K562 (cell line): ENCODE measurements around the gene GABBR1. TPM values are rescaled to one million over a fixed set of nuclear protein-coding genes. Genes with fewer than 3 reads are reported as not detected.

ENCODE experiments used
- BRD4 ChIP-seq: fragments of 200-600 bp; sonication (generic); IDR thresholded peaks from 2 replicates; pipeline ENCODE4 v1.6.1; 2017; ENCODE audit warnings: inconsistent platforms
- CBX3 ChIP-seq, 2 experiments: IDR thresholded peaks; 1 replicate in 1 of 2; 2 replicates in 1 of 2; pipeline ENCODE4 v1.6.1; 2012; ENCODE audit warnings: inconsistent platforms in 2 of 2, low read length in 2 of 2, borderline replicate concordance in 1 of 2, control low read depth in 1 of 2
- CCAR2 ChIP-seq: fragments of 200-400 bp; formaldehyde crosslinking; IDR thresholded peaks from 2 replicates; pipeline ENCODE4 v1.6.1; 2017; ENCODE audit warnings: mild to moderate bottlenecking, low read depth, low read length
- CHD4 ChIP-seq: fragments of 200-600 bp; sonication (generic); IDR thresholded peaks from 3 replicates; pipeline ENCODE4 v1.6.1; 2012; ENCODE audit warnings: low read depth, mild to moderate bottlenecking, mixed read lengths, low read length, inconsistent platforms; ENCODE audit not compliant: insufficient read depth, insufficient replicate concordance, poor library complexity, severe bottlenecking
- CREB5 ChIP-seq: fragments of 250-450 bp; sonication (Bioruptor Pico); IDR thresholded peaks from 2 replicates; pipeline ENCODE4 v1.5.0; 2020; ENCODE audit warnings: mild to moderate bottlenecking
- DACH1 ChIP-seq: fragments of 450-650 bp; IDR thresholded peaks from 2 replicates; pipeline ENCODE4 v1.6.1; 2018; ENCODE audit not compliant: partially characterized antibody
- ESRRA ChIP-seq: fragments of 450-650 bp; IDR thresholded peaks from 2 replicates; pipeline ENCODE4 v1.6.1; 2014; ENCODE audit warnings: low read depth, mild to moderate bottlenecking, moderate library complexity, borderline replicate concordance
- HIVEP1 ChIP-seq: fragments of 250-450 bp; sonication (Bioruptor Pico); IDR thresholded peaks from 2 replicates; pipeline ENCODE4 v1.4.0; 2020; ENCODE audit warnings: mild to moderate bottlenecking
- HLTF ChIP-seq: fragments of 450-650 bp; IDR thresholded peaks from 2 replicates; pipeline ENCODE4 v1.6.1; 2016
- KAT2B ChIP-seq: IDR thresholded peaks from one replicate; pipeline ENCODE4 v1.6.1; 2012; ENCODE audit warnings: low read depth, mild to moderate bottlenecking, control low read depth, inconsistent platforms, low read length, moderate library complexity
- KHSRP ChIP-seq: fragments of 450-650 bp; IDR thresholded peaks from 2 replicates; pipeline ENCODE4 v1.6.1; 2017
- MLX ChIP-seq, 2 experiments: fragments of 450-650 bp in 1 of 2; sonication (generic) in 1 of 2; formaldehyde crosslinking; conservative IDR thresholded peaks; 2 replicates each; pipeline versions ENCODE4 v1.4.0 to v1.8.1; 2020 to 2022; ENCODE audit warnings: mild to moderate bottlenecking in 1 of 2, missing genetic modification reagents in 1 of 2
- MYBL2 ChIP-seq, 2 experiments: fragments of 450-650 bp in 1 of 2; sonication (generic) in 1 of 2; formaldehyde crosslinking in 1 of 2; IDR thresholded peaks; 2 replicates each; pipeline versions ENCODE4 v1.6.1 to v1.8.1; 2017 to 2022; ENCODE audit warnings: borderline replicate concordance in 1 of 2, inconsistent platforms in 1 of 2, low read depth in 1 of 2, mild to moderate bottlenecking in 1 of 2, missing genetic modification reagents in 1 of 2, moderate library complexity in 1 of 2
- NFXL1 ChIP-seq: fragments of 450-650 bp; formaldehyde crosslinking; IDR thresholded peaks from 2 replicates; pipeline ENCODE4 v1.4.0; 2021; ENCODE audit warnings: mild to moderate bottlenecking
- POLR2AphosphoS5 ChIP-seq: IDR thresholded peaks from 2 replicates; pipeline ENCODE4 v1.6.1; 2011; ENCODE audit warnings: mild to moderate bottlenecking, low read depth, low read length, moderate library complexity; ENCODE audit not compliant: control insufficient read depth, insufficient read depth
- RAD51 ChIP-seq: fragments of 450-650 bp; IDR thresholded peaks from 2 replicates; pipeline ENCODE4 v1.7.1; 2016; ENCODE audit warnings: low read depth, mild to moderate bottlenecking, borderline replicate concordance
- TSC22D4 ChIP-seq: fragments of 450-650 bp; IDR thresholded peaks from 2 replicates; pipeline ENCODE4 v1.6.1; 2016; ENCODE audit warnings: missing genetic modification characterization, missing biosample characterization, control low read depth
- ZBTB17 ChIP-seq: fragments of 450-650 bp; formaldehyde crosslinking; IDR thresholded peaks from 2 replicates; pipeline ENCODE4 v1.4.0; 2020; ENCODE audit warnings: mild to moderate bottlenecking
- ZBTB8A ChIP-seq: fragments of 450-650 bp; IDR thresholded peaks from 2 replicates; pipeline ENCODE4 v1.6.1; 2018; ENCODE audit warnings: mild to moderate bottlenecking, moderate library complexity; ENCODE audit not compliant: partially characterized antibody
- ZNF143 ChIP-seq: sonication (generic); formaldehyde crosslinking; IDR thresholded peaks from 2 replicates; pipeline ENCODE4 v1.9.0; 2022; ENCODE audit warnings: mild to moderate bottlenecking, missing genetic modification reagents
- ZNF785 ChIP-seq: fragments of 250-450 bp; sonication (Bioruptor Pico); IDR thresholded peaks from 2 replicates; pipeline ENCODE4 v1.4.0; 2020; ENCODE audit warnings: mild to moderate bottlenecking
- polyA plus RNA-seq, 8 experiments: library from polyadenylated mRNA; depleted of rRNA in 4 of 8; stranded (reverse) in 5 of 8; unstranded in 3 of 8; fragments of >200 nt; fragmentation: Nextera tagmentation in 2 of 8; fragmentation: Illumina TruSeq in 1 of 8; extraction: Ambion mirVana in 2 of 8; extraction: Trizol in 1 of 8; gene quantifications; 2 replicates each; pipeline versions ENCODE4 v1.2.1 to v1.2.3, GENCODE V29; 2011 to 2014; ENCODE audit warnings: inconsistent platforms in 1 of 8, missing spikeins in 1 of 8
- total RNA-seq, 7 experiments: library from RNA; depleted of rRNA in 6 of 7; stranded (reverse); fragments of >200 nt in 6 of 7; fragmentation: Illumina TruSeq in 2 of 7; extraction: Trizol in 2 of 7; gene quantifications; 2 replicates each; pipeline versions ENCODE4 v1.2.1 to v1.2.3, GENCODE V29; 2011 to 2021; ENCODE audit warnings: low replicate concordance in 1 of 7
- TF ChIP-seq, protein P1 (sequence below): fragments of 450-650 bp; IDR thresholded peaks from 2 replicates; pipeline ENCODE4 v1.6.1; 2017; ENCODE audit warnings: mild to moderate bottlenecking, moderate library complexity
- TF ChIP-seq, protein P2 (sequence below), 3 experiments: fragments of 200-800 bp in 1 of 3; sonication (Bioruptor generic) in 1 of 3; sonication (generic) in 1 of 3; formaldehyde crosslinking in 1 of 3; IDR thresholded peaks; 2 replicates each; pipeline versions ENCODE4 v1.6.1 to v1.8.0; 2016 to 2022; ENCODE audit warnings: mild to moderate bottlenecking in 2 of 3, missing compliant biosample characterization in 2 of 3, missing genetic modification characterization in 2 of 3, missing genetic modification reagents in 1 of 3

GABBR1 gene
- total and polyA plus RNA-seq, 9 of the 15 experiments (the other 6 are each of a cell fraction or from before 2014, with no cell fraction given) = 2.2 to 48.3 (median 20.8) TPM

GRCh38 chr6:29649701-29650673 lies 17.0 kb upstream of the GABBR1 start (continued):
- TF ChIP-seq CBX3 (IDR thresholded peaks at IDR 0.05; ENCODE audit: borderline replicate concordance in 1 of 2, low read length in 2 of 2) (peak in 1 of 2 experiments; percentile 77; a peak in 1 of 3 replicates), DACH1 (peak; percentile 68), MLX (CRISPR knock-in tag; conservative IDR thresholded peaks at IDR 0.05) (no peak), RAD51 (peak; percentile 8; the same call in 1 of the 2 replicates), ZBTB8A (no peak), ESRRA (peak; percentile 65; the same call in 1 of the 2 replicates), CCAR2 (no peak), ZNF785 (no peak), ZBTB17 (CRISPR knock-in tag) (0 out of 2 replicates have a peak, but pooled peaks have one; percentile 17), HLTF (no peak), HIVEP1 (CRISPR knock-in tag) (no peak), BRD4 (no peak), POLR2AphosphoS5 (peak; percentile 31; the same call in 1 of the 2 replicates), TSC22D4 (tag) (no peak), NFXL1 (CRISPR knock-in tag) (no peak), ZNF143 (no peak), CHD4 (no peak), KAT2B (no peak), KHSRP (peak; percentile 75), MYBL2 (IDR thresholded peaks at IDR 0.05; ENCODE audit: low read depth) (no peak), MYBL2 (CRISPR knock-in tag; IDR thresholded peaks at IDR 0.05; ENCODE audit: borderline replicate concordance) (no peak), CREB5 (CRISPR knock-in tag) (no peak)
- TF ChIP-seq, protein P1, sequence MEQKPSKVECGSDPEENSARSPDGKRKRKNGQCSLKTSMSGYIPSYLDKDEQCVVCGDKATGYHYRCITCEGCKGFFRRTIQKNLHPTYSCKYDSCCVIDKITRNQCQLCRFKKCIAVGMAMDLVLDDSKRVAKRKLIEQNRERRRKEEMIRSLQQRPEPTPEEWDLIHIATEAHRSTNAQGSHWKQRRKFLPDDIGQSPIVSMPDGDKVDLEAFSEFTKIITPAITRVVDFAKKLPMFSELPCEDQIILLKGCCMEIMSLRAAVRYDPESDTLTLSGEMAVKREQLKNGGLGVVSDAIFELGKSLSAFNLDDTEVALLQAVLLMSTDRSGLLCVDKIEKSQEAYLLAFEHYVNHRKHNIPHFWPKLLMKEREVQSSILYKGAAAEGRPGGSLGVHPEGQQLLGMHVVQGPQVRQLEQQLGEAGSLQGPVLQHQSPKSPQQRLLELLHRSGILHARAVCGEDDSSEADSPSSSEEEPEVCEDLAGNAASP = no peak
- TF ChIP-seq, protein P2, sequence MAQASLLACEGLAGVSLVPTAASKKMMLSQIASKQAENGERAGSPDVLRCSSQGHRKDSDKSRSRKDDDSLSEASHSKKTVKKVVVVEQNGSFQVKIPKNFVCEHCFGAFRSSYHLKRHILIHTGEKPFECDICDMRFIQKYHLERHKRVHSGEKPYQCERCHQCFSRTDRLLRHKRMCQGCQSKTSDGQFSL (CRISPR knock-in tag; IDR thresholded peaks at IDR 0.05) = no peak
- TF ChIP-seq, protein P2 (tag; IDR thresholded peaks at IDR 0.05) = no peak
